Smooth muscle cell (in vitro differentiated cells): Measurements from ENCODE around the gene TMTC3. TPM values are rescaled to one million over a fixed set of nuclear protein-coding genes. Genes with fewer than 3 reads are reported as not detected.

Experiments
- DNase-seq: peaks from one replicate; lab custom pipeline; 2025; ENCODE audit not compliant: unreplicated experiment; lab: John Stamatoyannopoulos, UW
- H2AFZ ChIP-seq: fragments of 200-600 bp; sonication (generic); 2 replicates; pipeline ENCODE4 v1.6.0; 2016; ENCODE audit warnings: antibody characterized with exemption, low read depth, mild to moderate bottlenecking
- H3F3A ChIP-seq: fragments of 200-600 bp; sonication (generic); 2 replicates; pipeline ENCODE4 v1.6.0; 2017; ENCODE audit warnings: antibody characterized with exemption, low read depth
- H3K27ac ChIP-seq: fragments of 200-600 bp; sonication (generic); 2 replicates; pipeline ENCODE4 v1.5.1; 2016; ENCODE audit warnings: low read depth, mild to moderate bottlenecking
- H3K27me3 ChIP-seq: fragments of 200-600 bp; sonication (generic); 2 replicates; pipeline ENCODE4 v1.6.1; 2016; ENCODE audit warnings: low read depth, mild to moderate bottlenecking
- H3K36me3 ChIP-seq: fragments of 200-600 bp; sonication (generic); 2 replicates; pipeline ENCODE4 v1.5.1; 2016; ENCODE audit warnings: low read depth
- H3K4me1 ChIP-seq: fragments of 200-600 bp; sonication (generic); 2 replicates; pipeline ENCODE4 v1.5.1; 2016; ENCODE audit warnings: low read depth
- H3K4me2 ChIP-seq: fragments of 200-600 bp; sonication (generic); 2 replicates; pipeline ENCODE4 v1.6.0; 2016; ENCODE audit warnings: mild to moderate bottlenecking
- H3K4me3 ChIP-seq: fragments of 200-600 bp; sonication (generic); 2 replicates; pipeline ENCODE4 v1.5.1; 2016; ENCODE audit warnings: mild to moderate bottlenecking
- H3K79me2 ChIP-seq: fragments of 200-600 bp; sonication (generic); 2 replicates; pipeline ENCODE4 v1.6.0; 2016; ENCODE audit warnings: low read depth, mild to moderate bottlenecking
- H3K9ac ChIP-seq: fragments of 200-600 bp; sonication (generic); 2 replicates; pipeline ENCODE4 v1.6.0; 2016; ENCODE audit warnings: low read depth
- H3K9me3 ChIP-seq: fragments of 200-600 bp; sonication (generic); replicated peaks from 2 replicates; pipeline ENCODE4 v1.5.1; 2016; ENCODE audit warnings: low read depth
- H4K20me1 ChIP-seq: fragments of 200-600 bp; sonication (generic); 2 replicates; pipeline ENCODE4 v1.6.0; 2016; ENCODE audit warnings: low read depth
- CTCF ChIP-seq: fragments of 200-600 bp; sonication (generic); IDR thresholded peaks from 2 replicates; pipeline ENCODE4 v1.5.1; 2017; ENCODE audit warnings: borderline replicate concordance, mild to moderate bottlenecking, antibody characterized with exemption; ENCODE audit not compliant: insufficient read depth, poor library complexity, severe bottlenecking
- WGBS: methylation state at CpG from one replicate; pipeline ENCODE4 v1.1.7; 2016; ENCODE audit warnings: low lambda C conversion rate; 5-methylcytosine and 5-hydroxymethylcytosine counted together
- polyA plus RNA-seq: library from polyadenylated mRNA; unstranded; fragments of >200 nt; fragmentation: Nextera tagmentation; extraction: Ambion mirVana; gene quantifications from 2 replicates; pipeline ENCODE4 v1.2.1, GENCODE V29; 2016
- total RNA-seq: library from RNA; depleted of rRNA; stranded (reverse); fragments of >200 nt; gene quantifications from 2 replicates; pipeline ENCODE4 v1.2.3, GENCODE V29; 2014

TMTC3 gene
- total and polyA plus RNA-seq, 2 experiments from 2014 or later: 8.7 to 49.3 TPM

- Histone ChIP-seq H3K79me2 (no peaks in the 10 kb centered on the region), H3K4me1 (no peaks in the 10 kb centered on the region), H3K9ac (peak overlapping the region; percentile 40), H3K9me3 (no peaks in the 10 kb centered on the region), H3K27me3 (no peaks in the 10 kb centered on the region), H2AFZ (peak overlapping the region; percentile 38), H3K36me3 (no peaks in the 10 kb centered on the region), H3K4me3 (no peak overlapping the region), H3F3A (peaks cover 5% of the 10 kb centered on the region), H4K20me1 (no peaks in the 10 kb centered on the region), H3K4me2 (peak overlapping the region; percentile 55), H3K27ac (peak overlapping the region; percentile 92)
- no peak for DNase-seq
- no peak for TF ChIP-seq CTCF
These were observed 100.8 kb downstream of the TMTC3 start for GRCh38 chr12:88242939-88243338.

DNA sequence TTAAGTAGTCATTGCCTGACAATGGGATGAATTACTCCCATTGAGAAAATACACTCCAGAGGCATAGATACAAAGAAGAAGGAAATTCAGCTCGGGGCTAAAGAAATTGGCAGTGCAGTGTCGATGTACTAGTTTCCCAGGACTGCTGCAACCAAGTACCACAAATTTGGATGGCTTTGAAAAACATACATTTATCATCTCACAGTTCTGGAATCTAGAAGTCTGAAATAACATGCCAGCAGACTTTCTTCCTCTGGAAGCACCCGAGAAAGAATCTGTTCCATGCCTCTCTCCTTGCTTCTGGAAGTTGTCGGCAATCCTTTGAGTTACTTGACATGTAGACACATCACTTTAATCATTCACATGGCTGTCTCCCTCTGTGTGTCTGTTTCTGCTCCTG lies 101.9 kb downstream of the TMTC3 start:
- Histone ChIP-seq H3K4me3 (no peak overlapping the region), H3F3A (peaks cover 5% of the 10 kb centered on the region), H3K9me3 (no peaks in the 10 kb centered on the region), H3K9ac (no peak overlapping the region), H3K27me3 (no peaks in the 10 kb centered on the region), H2AFZ (peak overlapping the region; percentile 56), H3K4me2 (no peak overlapping the region), H4K20me1 (no peaks in the 10 kb centered on the region), H3K27ac (no peak overlapping the region), H3K4me1 (no peaks in the 10 kb centered on the region), H3K79me2 (no peaks in the 10 kb centered on the region), H3K36me3 (no peaks in the 10 kb centered on the region)
- no peak for TF ChIP-seq CTCF
- DNase-seq: no peak
- WGBS: 53% methylated on average over 4 of the region's 4 CpGs

- H3K4me3 ChIP-seq: no peak overlapping the region
- H3K9ac ChIP-seq: no peak overlapping the region
- H4K20me1 ChIP-seq: no peaks in the 10 kb centered on the region
- no peak for DNase-seq
- no peak overlapping the region for H3K4me2 ChIP-seq
- H3K4me1 ChIP-seq: no peaks in the 10 kb centered on the region
- no peaks in the 10 kb centered on the region for H3K9me3 ChIP-seq
- H3K36me3 ChIP-seq: no peaks in the 10 kb centered on the region
- H3K27me3 ChIP-seq: no peaks in the 10 kb centered on the region
- WGBS: 96% methylated on average over 1 of the region's 1 CpG
- H2AFZ ChIP-seq: no peak overlapping the region
- no peak for TF ChIP-seq CTCF
- no peaks in the 10 kb centered on the region for H3K79me2 ChIP-seq
- H3K27ac ChIP-seq: no peak overlapping the region
- peaks cover 5% of the 10 kb centered on the region for H3F3A ChIP-seq
These were observed 103.8 kb downstream of the TMTC3 start for GRCh38 chr12:88245905-88246304.

DNA sequence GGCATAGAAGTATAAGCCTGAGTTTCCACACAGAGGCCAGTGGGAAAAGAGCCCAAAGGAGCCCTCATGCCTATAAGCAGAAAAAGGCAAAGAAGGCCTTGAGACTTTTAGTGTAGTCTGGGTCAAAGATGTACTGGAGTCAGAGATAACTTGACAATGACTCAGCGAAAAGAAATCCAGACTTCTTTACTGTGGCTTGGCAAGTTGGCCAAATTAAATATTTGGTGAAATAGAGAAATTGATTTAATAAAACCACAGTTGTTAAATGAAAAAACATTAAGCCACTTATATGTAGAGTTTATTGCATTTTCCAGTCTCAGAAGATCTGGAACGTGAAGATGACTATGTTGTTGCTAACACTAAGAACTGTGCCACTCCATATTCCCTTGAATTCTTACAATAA lies 105.1 kb downstream of the TMTC3 start:
- Histone ChIP-seq H3F3A (peaks cover 5% of the 10 kb centered on the region), H4K20me1 (no peaks in the 10 kb centered on the region), H3K79me2 (no peaks in the 10 kb centered on the region), H3K36me3 (no peaks in the 10 kb centered on the region), H3K27ac (peak overlapping the region; percentile 61), H3K4me1 (no peaks in the 10 kb centered on the region), H2AFZ (no peak overlapping the region), H3K4me3 (no peak overlapping the region), H3K9ac (no peak overlapping the region), H3K4me2 (peak overlapping the region; percentile 10), H3K27me3 (no peaks in the 10 kb centered on the region), H3K9me3 (no peaks in the 10 kb centered on the region)
- no peak for DNase-seq
- no peak for TF ChIP-seq CTCF
- WGBS: 61% methylated on average over 2 of the region's 2 CpGs
